T-helper 2 cell treated with Interferon-gamma antibody and Interleukin-4, amounts not matched to agents 100 ng/mL and 5 ng/mL, for 36 hours (primary cell): ENCODE data around the gene RPN1. TPM values are rescaled to one million over a fixed set of nuclear protein-coding genes. Genes with fewer than 3 reads are reported as not detected.

ENCODE experiments used
- intact Hi-C: fragments of 100-400 bp; cut with micrococcal nuclease; formaldehyde crosslinking; loops from one replicate; pipeline ENCODE4 v1.15.1; 2023
- total RNA-seq: library from RNA; stranded (reverse); gene quantifications from 2 replicates; pipeline ENCODE4 v1.2.3, GENCODE V29; 2022

RPN1 gene
- total RNA-seq, 1 donor from 2014 or later = 216 TPM

GRCh38 chr3:128585189-128585588 is 65.4 kb downstream of the RPN1 start:
- intact Hi-C loops = no loop called here

- intact Hi-C loops = no loop called here
Measured at GRCh38 chr3:128584412-128585020, 66.1 kb downstream of the RPN1 start.

- intact Hi-C loops = no loop called here
Measured at GRCh38 chr3:128581566-128581965, 69.1 kb downstream of the RPN1 start.

- intact Hi-C loops = no loop called here
Measured at GRCh38 chr3:128579927-128580326, 70.7 kb downstream of the RPN1 start.

DNA sequence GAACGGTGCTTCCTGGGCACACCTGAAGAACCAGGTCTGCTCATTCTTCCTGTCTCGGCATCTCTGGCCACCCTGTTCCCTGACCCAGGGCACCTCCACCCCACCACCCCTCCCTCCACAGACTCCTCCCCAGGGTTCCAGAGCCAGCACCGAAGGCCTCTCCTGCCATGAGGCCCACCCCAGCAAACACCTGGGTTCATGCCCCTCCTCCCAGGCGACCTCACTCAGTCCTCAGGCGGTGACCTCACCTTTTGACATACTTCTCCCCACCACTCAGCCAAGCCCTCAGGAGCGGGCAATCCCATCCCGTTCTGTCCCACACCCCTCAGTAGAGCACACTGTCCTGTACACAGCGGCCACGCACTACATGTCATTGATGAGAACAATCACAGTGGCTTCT is 72.3 kb downstream of the RPN1 start:
- intact Hi-C loops = no loop called here

- intact Hi-C loops = no loop called here
Measured at GRCh38 chr3:128577711-128578110, 72.9 kb downstream of the RPN1 start.

DNA sequence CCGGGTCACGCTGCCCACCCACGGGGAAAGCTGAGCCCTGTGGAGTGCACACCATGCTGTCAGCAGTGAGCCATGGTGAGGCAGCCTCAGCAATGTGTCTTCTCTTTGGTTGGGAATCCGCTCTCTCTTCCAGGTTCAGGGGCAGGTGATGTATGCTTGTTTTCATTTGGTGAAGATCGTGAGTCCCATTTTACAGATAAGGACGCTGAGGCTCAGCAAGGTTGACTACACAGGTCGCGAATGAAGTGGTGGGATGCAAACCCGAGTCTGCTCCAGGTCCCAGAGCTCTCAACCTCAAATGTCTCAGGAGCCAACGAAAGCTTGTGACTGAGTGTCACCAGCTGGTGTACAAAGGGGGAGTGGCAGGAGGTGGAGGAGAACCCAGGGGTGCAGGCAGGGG is 74.3 kb downstream of the RPN1 start:
- intact Hi-C loops = no loop called here

GRCh38 chr3:128575777-128576176 is 74.8 kb downstream of the RPN1 start:
- intact Hi-C loops = no loop called here

GRCh38 chr3:128573707-128574162 is 76.9 kb downstream of the RPN1 start:
- intact Hi-C loops = no loop called here

- intact Hi-C loops = no loop called here
Measured at GRCh38 chr3:128573160-128573559, 77.5 kb downstream of the RPN1 start.

DNA sequence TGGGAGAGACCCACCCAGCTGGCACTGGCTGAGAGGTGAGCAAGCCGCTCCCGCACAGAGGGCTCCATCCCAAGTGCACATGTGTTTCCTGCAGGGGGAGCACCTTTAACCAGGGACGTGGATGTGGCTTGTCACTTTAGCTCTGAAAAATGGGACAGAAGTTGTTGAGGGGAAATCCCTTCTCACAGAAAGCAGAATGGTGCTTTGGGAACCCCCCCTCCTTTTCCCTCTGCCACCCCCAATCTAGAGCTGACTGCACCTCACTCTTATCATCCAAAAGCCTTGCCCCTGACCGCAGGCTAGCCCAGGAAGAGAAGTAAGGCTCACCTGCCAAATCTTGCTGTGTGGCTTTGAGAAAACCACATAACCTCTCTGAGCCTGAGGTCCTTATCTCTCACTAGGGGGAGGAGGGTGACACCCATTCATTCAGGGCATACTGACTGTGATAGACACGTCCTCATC is 77.9 kb downstream of the RPN1 start:
- intact Hi-C loops = no loop called here

DNA sequence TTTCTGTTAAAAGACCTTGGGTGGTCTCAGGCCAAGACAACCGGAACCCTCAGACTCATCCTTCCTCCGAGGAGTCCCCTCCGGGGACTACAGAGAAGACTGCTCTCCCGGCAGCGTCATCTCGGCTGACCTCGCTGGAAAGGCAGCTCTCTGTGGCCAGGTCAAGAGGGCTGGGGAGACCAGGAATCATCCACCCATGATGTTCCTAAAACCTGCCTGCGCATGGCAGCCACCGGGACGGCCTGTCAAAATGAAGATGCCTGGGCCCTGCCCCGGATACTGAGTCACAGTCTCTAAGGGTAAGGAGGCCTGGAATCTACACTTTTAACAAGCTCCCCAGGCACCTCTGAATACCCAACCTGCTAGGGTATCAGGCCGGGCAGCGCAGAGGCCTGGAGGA is 78.6 kb downstream of the RPN1 start:
- intact Hi-C loops = no loop called here

Other genes with a start within 250 kb of the RPN1 start
- gene DNAJB8, start 183.9 kb downstream of the RPN1 start, total RNA-seq = not detected in 2 replicates
- gene GATA2, start 157.6 kb downstream of the RPN1 start, total RNA-seq = not detected in 2 replicates
- gene RAB7A, start 75.4 kb upstream of the RPN1 start, total RNA-seq = 240 and 244 TPM in 2 replicates
- 64.3 and 66.9 TPM in 2 replicates for gene ACAD9, start 228.8 kb upstream of the RPN1 start, total RNA-seq